GM19328 (cell line): ENCODE results near the gene ZBTB1.
"Not testable (repeated sequence)": the region's sequence is repeated elsewhere in the genome, so short reads cannot be mapped to it uniquely, and the experiment has no call there.

Experiments used
- ATAC-seq: cut with Tn5 transposase; IDR thresholded peaks from one replicate; pipeline ENCODE4 v1.9.1; 2021; ENCODE audit warnings: mild to moderate bottlenecking, moderate library complexity; ENCODE audit not compliant: unreplicated experiment

Gene ZBTB1

DNA sequence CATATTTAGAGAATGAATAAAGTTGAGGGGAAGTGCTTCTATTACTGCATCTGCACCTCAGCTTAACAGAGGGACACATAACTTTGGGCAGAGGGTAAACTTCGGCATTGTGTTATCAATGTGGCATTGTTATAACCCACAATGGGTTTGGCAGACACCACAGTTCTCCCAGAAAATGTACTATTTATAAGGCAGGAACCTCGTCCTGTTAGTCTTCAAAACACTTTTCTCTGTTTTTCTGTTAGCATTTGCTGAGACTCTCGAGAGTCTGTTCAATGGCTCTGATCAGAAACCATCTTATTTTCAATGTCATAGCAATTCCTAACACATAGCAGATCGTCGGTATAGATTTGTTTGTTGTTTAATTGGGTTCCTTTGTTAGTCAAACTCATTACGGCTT, 59.1 kb downstream of the ZBTB1 start:
- no peak for ATAC-seq

DNA sequence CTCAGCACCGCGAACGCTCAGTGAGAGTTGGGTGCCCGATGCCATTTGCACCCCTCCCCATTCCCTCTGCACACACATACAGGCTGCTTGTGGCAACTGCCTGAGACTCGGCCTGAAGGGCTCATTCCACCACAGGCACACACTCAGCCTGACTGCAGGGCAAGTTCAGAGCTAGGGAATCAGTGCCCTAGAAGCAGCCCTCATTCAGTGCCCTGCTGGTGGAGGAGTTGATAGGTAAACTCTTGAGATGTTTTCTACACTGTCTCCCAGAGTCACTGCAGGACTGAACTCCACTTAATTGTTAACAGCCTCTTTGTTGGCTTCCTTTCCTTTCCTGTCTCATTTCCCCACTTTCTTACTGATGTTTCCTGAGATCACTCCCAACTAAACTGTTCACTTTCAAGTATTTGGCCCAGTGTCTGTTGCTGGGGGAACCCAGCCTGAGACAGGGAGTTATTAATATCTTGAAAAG, 62.1 kb downstream of the ZBTB1 start:
- ATAC-seq: no peak

DNA sequence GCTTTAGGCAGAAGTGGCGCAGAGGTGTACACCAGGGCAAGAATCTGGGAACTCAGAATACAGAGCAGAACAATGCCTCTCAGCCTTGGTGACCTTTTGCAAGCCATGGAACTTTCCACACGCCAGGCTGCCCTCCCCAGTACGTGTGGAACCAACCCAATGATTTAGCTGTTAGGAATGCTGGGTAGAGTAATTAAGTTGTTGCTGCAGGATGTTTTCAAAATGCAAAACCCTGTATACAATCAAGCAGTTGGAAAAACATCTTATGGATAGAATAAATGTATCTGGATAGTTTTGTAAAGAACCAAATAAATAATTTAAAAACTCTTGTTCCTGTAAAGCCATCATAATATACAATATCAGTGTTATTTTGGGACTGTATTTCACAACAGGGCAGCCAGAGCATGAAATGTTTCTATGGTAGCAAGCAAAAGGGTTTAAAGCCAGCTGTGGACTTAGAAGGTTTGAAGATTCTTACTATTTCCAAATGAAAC, 64.6 kb downstream of the ZBTB1 start:
- ATAC-seq: no peak

DNA sequence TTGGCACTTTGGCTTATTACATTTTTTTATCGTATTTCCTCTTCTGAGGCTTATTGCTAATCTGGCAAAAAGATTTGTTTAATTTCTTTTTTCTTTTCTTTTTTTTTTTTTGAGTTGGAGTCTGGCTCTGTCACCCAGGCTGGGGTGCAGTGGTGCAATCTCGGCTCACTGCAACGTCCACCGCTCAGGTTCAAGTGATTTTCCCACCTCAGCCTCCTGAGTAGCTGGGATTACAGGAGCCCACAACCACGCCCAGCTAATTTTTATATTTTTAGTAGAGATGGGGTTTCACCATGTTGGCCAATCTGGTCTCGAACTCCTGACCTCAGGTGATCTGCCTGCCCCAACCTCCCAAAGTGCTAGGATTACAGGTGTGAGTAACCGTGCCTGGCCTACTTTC, 65.1 kb downstream of the ZBTB1 start:
- ATAC-seq: not testable (repeated sequence)

DNA sequence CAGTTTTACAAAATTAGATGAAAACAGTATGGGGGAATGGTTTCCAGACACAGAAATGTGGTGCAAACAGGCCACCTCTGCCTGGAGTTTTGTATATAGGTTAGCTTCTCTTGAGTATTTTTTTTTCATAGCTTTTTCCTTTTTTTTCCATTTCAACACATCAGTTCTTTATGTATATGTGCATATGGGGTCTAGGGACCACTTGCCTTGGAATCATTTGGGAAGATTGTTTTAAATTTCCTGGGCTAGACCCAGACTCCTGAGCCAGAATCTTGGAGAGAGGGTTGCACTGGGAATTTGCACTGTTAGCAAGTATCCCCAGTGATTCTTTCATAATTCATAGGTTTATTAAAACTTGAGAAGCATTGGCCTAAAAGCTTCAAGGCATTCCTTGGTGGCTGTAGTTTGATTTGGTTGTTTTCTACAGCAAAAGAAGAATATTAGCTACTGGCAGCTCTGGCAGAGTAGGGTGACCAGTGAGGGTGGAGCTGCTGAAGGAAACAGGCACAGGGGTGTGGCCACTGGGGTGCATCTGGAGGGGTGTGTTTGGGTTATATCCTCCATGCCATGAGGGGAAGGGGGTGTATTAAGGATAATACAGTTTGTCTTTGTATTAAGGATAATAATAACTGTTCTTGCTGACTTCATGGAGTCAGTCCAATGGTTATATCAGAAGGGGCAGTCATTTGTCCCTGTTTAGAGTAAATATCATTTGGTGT, 68.0 kb downstream of the ZBTB1 start:
- ATAC-seq: no peak

DNA sequence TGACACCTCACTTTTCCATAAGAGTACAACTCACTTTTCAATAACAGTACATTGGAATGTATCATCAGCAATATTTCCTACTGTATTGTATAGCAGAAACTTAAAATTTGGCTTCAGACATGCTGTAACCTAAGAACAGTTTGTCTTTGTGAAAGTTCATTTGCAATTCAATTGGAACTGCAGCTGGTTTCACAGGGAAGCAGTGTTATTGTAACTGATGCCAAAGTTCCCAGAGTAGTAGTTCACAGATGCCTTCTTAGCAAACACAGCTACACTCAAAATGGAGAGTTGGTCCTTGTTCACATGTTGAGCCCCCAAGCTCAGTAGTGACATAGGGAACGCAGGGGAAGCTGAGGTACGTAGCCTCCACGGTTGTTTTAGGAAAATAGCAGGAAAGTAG, 68.5 kb downstream of the ZBTB1 start:
- no peak for ATAC-seq
